ENCODE data around the gene PPP2R5C. TPM values are rescaled to one million over a fixed set of nuclear protein-coding genes. Genes with fewer than 3 reads are reported as not detected.

PPP2R5C gene
- total and polyA plus RNA-seq, 2 of the 4 experiments (the other 2 are of a cell fraction), result 65.9 to 78.7 TPM

- H3K56ac ChIP-seq (ENCODE audit: extremely low read depth, insufficient read depth, low read length), result no peak overlapping the region
- H2AK9ac ChIP-seq (replicated peaks; ENCODE audit: low read depth, low read length, poor library complexity), result no peak overlapping the region
- in situ Hi-C loops (cut with MboI; ENCODE audit: low sequenced_read_pairs) (no loop called here), intact Hi-C loops (cut with micrococcal nuclease) (no loop called here), dilution Hi-C loops (cut with HindIII; ENCODE audit: low sequenced_read_pairs, unreplicated experiment) (no loop called here)
- H3K36me3 ChIP-seq (ENCODE audit: control insufficient read depth, insufficient read depth, low read length), result peaks cover 18% of the 10 kb centered on the region
- peaks cover 0 to 15% of the 10 kb centered on the region in 2 experiments; a peak in 1 of 4 replicates for H3K79me1 ChIP-seq (ENCODE audit: low read depth in 1 of 2, low read length in 2 of 2)
- H3K4me1 ChIP-seq (ENCODE audit: control insufficient read depth, insufficient read depth, low read length), result no peaks in the 10 kb centered on the region
- H2AFZ ChIP-seq (replicated peaks; ENCODE audit: low read length, poor library complexity), result no peak overlapping the region
- H3K9me1 ChIP-seq (ENCODE audit: insufficient read depth, low read length), result no peaks in the 10 kb centered on the region
- CTCF ChIA-PET, result no interaction called here
- H3K18ac ChIP-seq (ENCODE audit: low read depth, low read length), result no peak overlapping the region
- POLR2A ChIA-PET (ENCODE audit: unreplicated experiment), result no interaction called here
- no peak for DNase-seq
- H3K9ac ChIP-seq (ENCODE audit: low read depth, low read length), result no peak overlapping the region
- no peak for ATAC-seq (ENCODE audit: low read depth)
- H2BK20ac ChIP-seq (ENCODE audit: low read depth, low read length), result no peak overlapping the region
- no peak overlapping the region for H4K91ac ChIP-seq (ENCODE audit: insufficient read depth, low read depth, low read length)
- no peaks in the 10 kb centered on the region for H3K27me3 ChIP-seq (ENCODE audit: control insufficient read depth, insufficient read depth, low read length)
- no peak overlapping the region for H3K4me3 ChIP-seq (ENCODE audit: insufficient read depth, low read depth, low read length)
- no peak overlapping the region for H2BK120ac ChIP-seq (ENCODE audit: low read depth, low read length)
- TF ChIP-seq MAFK (IDR thresholded peaks at IDR 0.05; ENCODE audit: low read depth, low read length) (no peak), USF2 (IDR thresholded peaks at IDR 0.05; ENCODE audit: low read depth, low read length) (no peak), NFE2L2 (IDR thresholded peaks at IDR 0.05; ENCODE audit: low read depth, low read length) (no peak), RFX5 (IDR thresholded peaks at IDR 0.05; ENCODE audit: low read depth, low read length) (no peak), RCOR1 (IDR thresholded peaks at IDR 0.05; ENCODE audit: insufficient replicate concordance, low read length) (no peak), MXI1 (IDR thresholded peaks at IDR 0.05; ENCODE audit: borderline replicate concordance, low read depth, low read length) (no peak), CHD1 (IDR thresholded peaks at IDR 0.05; ENCODE audit: low read depth, low read length) (no peak), BHLHE40 (IDR thresholded peaks at IDR 0.05; ENCODE audit: low read depth, low read length) (no peak), FOS (IDR thresholded peaks at IDR 0.05; ENCODE audit: low read depth, low read length) (no peak), CEBPB (IDR thresholded peaks at IDR 0.05; ENCODE audit: low read depth, low read length) (no peak), MAZ (IDR thresholded peaks at IDR 0.05; ENCODE audit: borderline replicate concordance, low read depth, low read length) (no peak), POLR2A (IDR thresholded peaks at IDR 0.05; ENCODE audit: low read depth, low read length) (no peak), SMC3 (IDR thresholded peaks at IDR 0.05; ENCODE audit: low read depth, low read length) (no peak), RAD21 (IDR thresholded peaks at IDR 0.05; ENCODE audit: low read length) (no peak)
- TF ChIP-seq, protein P1, sequence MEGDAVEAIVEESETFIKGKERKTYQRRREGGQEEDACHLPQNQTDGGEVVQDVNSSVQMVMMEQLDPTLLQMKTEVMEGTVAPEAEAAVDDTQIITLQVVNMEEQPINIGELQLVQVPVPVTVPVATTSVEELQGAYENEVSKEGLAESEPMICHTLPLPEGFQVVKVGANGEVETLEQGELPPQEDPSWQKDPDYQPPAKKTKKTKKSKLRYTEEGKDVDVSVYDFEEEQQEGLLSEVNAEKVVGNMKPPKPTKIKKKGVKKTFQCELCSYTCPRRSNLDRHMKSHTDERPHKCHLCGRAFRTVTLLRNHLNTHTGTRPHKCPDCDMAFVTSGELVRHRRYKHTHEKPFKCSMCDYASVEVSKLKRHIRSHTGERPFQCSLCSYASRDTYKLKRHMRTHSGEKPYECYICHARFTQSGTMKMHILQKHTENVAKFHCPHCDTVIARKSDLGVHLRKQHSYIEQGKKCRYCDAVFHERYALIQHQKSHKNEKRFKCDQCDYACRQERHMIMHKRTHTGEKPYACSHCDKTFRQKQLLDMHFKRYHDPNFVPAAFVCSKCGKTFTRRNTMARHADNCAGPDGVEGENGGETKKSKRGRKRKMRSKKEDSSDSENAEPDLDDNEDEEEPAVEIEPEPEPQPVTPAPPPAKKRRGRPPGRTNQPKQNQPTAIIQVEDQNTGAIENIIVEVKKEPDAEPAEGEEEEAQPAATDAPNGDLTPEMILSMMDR (conservative IDR thresholded peaks at IDR 0.05; ENCODE audit: low read depth, low read length), result no peak
- TF ChIP-seq, protein P2, sequence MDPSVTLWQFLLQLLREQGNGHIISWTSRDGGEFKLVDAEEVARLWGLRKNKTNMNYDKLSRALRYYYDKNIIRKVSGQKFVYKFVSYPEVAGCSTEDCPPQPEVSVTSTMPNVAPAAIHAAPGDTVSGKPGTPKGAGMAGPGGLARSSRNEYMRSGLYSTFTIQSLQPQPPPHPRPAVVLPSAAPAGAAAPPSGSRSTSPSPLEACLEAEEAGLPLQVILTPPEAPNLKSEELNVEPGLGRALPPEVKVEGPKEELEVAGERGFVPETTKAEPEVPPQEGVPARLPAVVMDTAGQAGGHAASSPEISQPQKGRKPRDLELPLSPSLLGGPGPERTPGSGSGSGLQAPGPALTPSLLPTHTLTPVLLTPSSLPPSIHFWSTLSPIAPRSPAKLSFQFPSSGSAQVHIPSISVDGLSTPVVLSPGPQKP (IDR thresholded peaks at IDR 0.05; ENCODE audit: borderline replicate concordance, low read depth, low read length), result no peak
- no peak overlapping the region for H4K8ac ChIP-seq (ENCODE audit: low read depth in 2 of 2, low read length in 2 of 2)
- H3K9me3 ChIP-seq (ENCODE audit: control insufficient read depth, insufficient read depth, low read length), result no peaks in the 10 kb centered on the region
- no peak overlapping the region for H2AK5ac ChIP-seq (ENCODE audit: low read depth, low read length)
- H4K5ac ChIP-seq (ENCODE audit: low read depth, low read length), result no peak overlapping the region
- no peak overlapping the region for H3K14ac ChIP-seq (replicated peaks; ENCODE audit: low read depth, low read length)
- no TSS peak for BruUV-seq (replicated peaks)
- no peak overlapping the region for H3K4ac ChIP-seq (ENCODE audit: low read depth, low read length)
- no peak overlapping the region for H3K27ac ChIP-seq (ENCODE audit: insufficient read depth, low read length)
- H2BK5ac ChIP-seq (ENCODE audit: low read depth, low read length, poor library complexity, severe bottlenecking), result no peak overlapping the region
- H3K4me2 ChIP-seq (ENCODE audit: low read depth, low read length), result no peak overlapping the region
- no peak overlapping the region for H3K23ac ChIP-seq (ENCODE audit: low read depth, low read length)
- 95% methylated on average over 7 of the region's 8 CpGs; no CpG with 5 or more reads in 1 of the 2 experiments for WGBS, 2 experiments (ENCODE audit: extremely low coverage in 2 of 2, insufficient read length in 1 of 2)
- no peak overlapping the region for H2BK15ac ChIP-seq (ENCODE audit: low read depth, low read length)
- no peaks in the 10 kb centered on the region for H4K20me1 ChIP-seq (ENCODE audit: insufficient read depth, low read length)
Measured at GRCh38 chr14:101914083-101914482, 152.6 kb downstream of the PPP2R5C start.
